GM12891 (cell line): ENCODE data around the gene TSACC.

Source experiments
- POLR2A ChIP-seq: IDR thresholded peaks from 2 replicates; pipeline ENCODE4 v1.6.1; 2011; ENCODE audit warnings: low read depth, low read length, control low read depth
- POLR2AphosphoS5 ChIP-seq: IDR thresholded peaks from 2 replicates; pipeline ENCODE4 v1.6.1; 2011; ENCODE audit warnings: low read depth, low read length, control low read depth

DNA sequence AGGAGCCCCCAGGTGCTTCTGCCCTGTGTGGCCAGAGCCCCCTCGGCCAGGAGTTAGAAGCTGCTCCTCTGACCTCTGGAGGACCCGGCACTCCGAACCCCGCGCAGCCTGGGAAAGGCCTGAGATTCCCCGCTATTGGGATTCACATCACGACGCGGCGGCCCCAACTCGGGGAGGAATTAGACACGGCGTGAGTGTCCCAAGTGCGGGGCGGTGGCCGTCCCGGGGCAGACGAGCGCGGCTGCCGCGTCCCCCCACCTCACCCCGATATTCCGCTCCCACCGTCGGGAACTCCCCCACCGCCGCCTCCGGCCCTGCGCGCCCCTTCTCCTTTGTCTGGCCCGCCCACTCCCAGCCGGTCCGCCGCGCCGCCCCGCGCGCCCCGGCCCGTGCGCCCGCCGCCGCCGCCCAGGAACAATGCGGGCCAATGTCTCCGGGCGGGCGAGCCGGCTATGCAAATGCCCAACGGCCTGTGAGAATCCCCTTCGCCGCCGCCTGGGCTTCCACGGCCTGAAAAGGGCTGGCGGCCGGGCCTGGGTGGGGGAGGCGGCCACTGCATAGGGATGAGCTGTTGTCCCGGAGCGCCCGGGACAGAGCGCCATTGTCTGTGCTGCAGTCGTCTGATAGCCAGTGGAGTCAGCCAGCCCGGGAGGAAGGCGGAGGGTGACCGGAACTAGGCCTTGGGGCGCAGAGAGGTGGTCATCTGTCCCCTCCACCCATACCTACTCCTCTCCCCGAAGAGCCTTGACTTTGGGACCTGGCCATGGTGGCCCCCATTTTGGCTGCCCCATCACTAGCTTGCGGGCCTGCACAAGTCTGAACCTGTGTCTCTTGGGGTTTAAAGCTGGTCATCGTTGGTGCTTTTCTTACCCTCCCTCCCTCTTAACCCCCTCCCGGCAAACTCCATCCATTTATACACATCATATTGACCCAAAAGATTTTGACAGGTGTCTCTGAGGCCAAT is 50.1 kb downstream of the TSACC start:
- no peak for TF ChIP-seq POLR2A
- TF ChIP-seq POLR2AphosphoS5 = no peak
